ENCODE results near the gene SEMA3A.

SEMA3A gene

GRCh38 chr7:84111842-84112241 is 82.7 kb downstream of the SEMA3A start:
- DNase-seq (ENCODE audit: low read depth in 1 of 2, low spot score in 1 of 2) = no peak

GRCh38 chr7:84110400-84110799 is 84.2 kb downstream of the SEMA3A start:
- no peak for DNase-seq (ENCODE audit: low read depth in 1 of 2, low spot score in 1 of 2)

GRCh38 chr7:84108787-84109186 is 85.8 kb downstream of the SEMA3A start:
- no peak for DNase-seq (ENCODE audit: low read depth in 1 of 2, low spot score in 1 of 2)

GRCh38 chr7:84108119-84108518 is 86.5 kb downstream of the SEMA3A start:
- no peak for DNase-seq (ENCODE audit: low read depth in 1 of 2, low spot score in 1 of 2)

- DNase-seq (ENCODE audit: low read depth in 1 of 2, low spot score in 1 of 2) = no peak
Measured at GRCh38 chr7:84107259-84107658, 87.3 kb downstream of the SEMA3A start.

GRCh38 chr7:84106291-84106690 is 88.3 kb downstream of the SEMA3A start:
- no peak for DNase-seq (ENCODE audit: low read depth in 1 of 2, low spot score in 1 of 2)

- no peak for DNase-seq (ENCODE audit: low read depth in 1 of 2, low spot score in 1 of 2)
Measured at GRCh38 chr7:84105586-84105985, 89.0 kb downstream of the SEMA3A start.

- no peak for DNase-seq (ENCODE audit: low read depth in 1 of 2, low spot score in 1 of 2)
Measured at GRCh38 chr7:84104826-84105225, 89.8 kb downstream of the SEMA3A start.

GRCh38 chr7:84102213-84102612 is 92.4 kb downstream of the SEMA3A start:
- no peak for DNase-seq (ENCODE audit: low read depth in 1 of 2, low spot score in 1 of 2)

GRCh38 chr7:84100866-84101265 is 93.7 kb downstream of the SEMA3A start:
- DNase-seq (ENCODE audit: low read depth in 1 of 2, low spot score in 1 of 2) = no peak

GRCh38 chr7:84095971-84096370 is 98.6 kb downstream of the SEMA3A start:
- no peak for DNase-seq (ENCODE audit: low read depth in 1 of 2, low spot score in 1 of 2)

- DNase-seq (ENCODE audit: low read depth in 1 of 2, low spot score in 1 of 2) = no peak
Measured at GRCh38 chr7:84092207-84092606, 102.4 kb downstream of the SEMA3A start.

GRCh38 chr7:84091318-84091717 is 103.3 kb downstream of the SEMA3A start:
- DNase-seq (ENCODE audit: low read depth in 1 of 2, low spot score in 1 of 2) = no peak

- no peak for DNase-seq (ENCODE audit: low read depth in 1 of 2, low spot score in 1 of 2)
Measured at GRCh38 chr7:84088802-84089201, 105.8 kb downstream of the SEMA3A start.

- DNase-seq (ENCODE audit: low read depth in 1 of 2, low spot score in 1 of 2) = no peak
Measured at GRCh38 chr7:84085998-84086397, 108.6 kb downstream of the SEMA3A start.

GRCh38 chr7:84085147-84085546 is 109.4 kb downstream of the SEMA3A start:
- DNase-seq (ENCODE audit: low read depth in 1 of 2, low spot score in 1 of 2) = no peak

- no peak for DNase-seq (ENCODE audit: low read depth in 1 of 2, low spot score in 1 of 2)
Measured at GRCh38 chr7:84083846-84084245, 110.7 kb downstream of the SEMA3A start.

GRCh38 chr7:84081973-84082522 is 112.5 kb downstream of the SEMA3A start:
- no peak for DNase-seq (ENCODE audit: low read depth in 1 of 2, low spot score in 1 of 2)

- DNase-seq (ENCODE audit: low read depth in 1 of 2, low spot score in 1 of 2) = no peak
Measured at GRCh38 chr7:84077336-84077735, 117.3 kb downstream of the SEMA3A start.

- DNase-seq (ENCODE audit: low read depth in 1 of 2, low spot score in 1 of 2) = no peak
Measured at GRCh38 chr7:84076219-84076618, 118.4 kb downstream of the SEMA3A start.

- DNase-seq (ENCODE audit: low read depth in 1 of 2, low spot score in 1 of 2) = no peak
Measured at GRCh38 chr7:84073186-84073875, 121.3 kb downstream of the SEMA3A start.

GRCh38 chr7:84070770-84071169 is 123.8 kb downstream of the SEMA3A start:
- no peak for DNase-seq (ENCODE audit: low read depth in 1 of 2, low spot score in 1 of 2)

- DNase-seq (ENCODE audit: low read depth in 1 of 2, low spot score in 1 of 2) = no peak
Measured at GRCh38 chr7:84069999-84070500, 124.5 kb downstream of the SEMA3A start.
